ENCODE results near the gene UQCR11. TPM values are rescaled to one million over a fixed set of nuclear protein-coding genes. Genes with fewer than 3 reads are reported as not detected.
A peak's percentile ranks its signal among the peaks of the same experiment; 100 is the strongest.

UQCR11 gene
- total RNA-seq, 2 donors from 2014 or later = 32.7 to 51.9 TPM

DNA sequence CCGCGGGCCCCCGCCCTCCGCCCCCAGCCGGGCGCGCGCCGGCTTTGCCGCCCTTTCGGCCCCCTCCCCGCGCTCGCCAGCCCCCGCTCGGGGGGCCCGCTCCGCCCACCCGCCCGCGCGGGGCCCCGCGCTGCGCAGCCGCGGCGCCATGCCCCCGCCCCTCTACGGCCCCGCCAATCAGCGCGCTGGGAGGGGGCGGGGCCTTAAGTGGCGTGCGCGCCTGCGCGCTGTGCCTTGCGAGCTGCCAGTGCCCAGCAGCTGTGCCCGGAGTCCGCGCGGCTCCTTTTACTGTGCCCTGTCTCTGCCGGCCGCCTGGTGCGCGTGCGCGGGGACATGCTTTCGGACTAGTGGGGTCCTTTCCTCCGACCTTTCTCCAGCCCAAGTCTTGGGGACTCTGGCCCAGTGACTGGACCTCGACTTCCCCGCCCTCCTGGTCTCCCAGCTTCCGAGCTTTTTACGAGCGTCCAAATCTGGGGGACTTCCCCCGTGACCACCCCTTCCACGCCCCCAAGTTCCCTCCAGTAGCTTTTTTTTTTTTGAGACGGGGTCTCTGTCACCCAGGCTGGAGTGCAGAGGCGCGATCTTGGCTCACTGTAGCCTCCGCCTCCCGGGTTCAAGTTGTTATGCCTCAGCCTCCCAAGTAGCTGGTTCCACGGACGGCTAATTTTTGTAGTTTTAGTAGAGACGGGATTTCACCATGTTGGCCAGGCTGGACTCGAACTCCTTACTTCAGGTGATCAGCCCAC lies 12.3 kb downstream of the UQCR11 start, which contains the start of gene MBD3:
Gene MBD3 (minus strand): TSS at position 111 of the 746 bp plus-strand sequence. CDS start 234 bp downstream, outside the sequence.
- Histone ChIP-seq H3K27me3 (replicated peaks; ENCODE audit: insufficient read depth) (no peaks in the 10 kb centered on the region), H3K36me3 (peaks cover 25% of the 10 kb centered on the region), H3K4me1 (ENCODE audit: control insufficient read depth in 1 of 2, low read depth in 2 of 2) (peaks cover 10 to 26% of the 10 kb centered on the region in 2 donors), H3K4me3 (peak within 1 kb of the TSS; percentile 85), H3K27ac (peak within 1 kb of the TSS; percentile 74 to 76), H3K9me3 (no peaks in the 10 kb centered on the region)
- peak; percentile 75 for DNase-seq (ENCODE audit: low spot score)
- peak; percentile 97 for ATAC-seq (ENCODE audit: insufficient number of reproducible peaks, low FRiP score, low read depth)
- TF ChIP-seq, protein P1, sequence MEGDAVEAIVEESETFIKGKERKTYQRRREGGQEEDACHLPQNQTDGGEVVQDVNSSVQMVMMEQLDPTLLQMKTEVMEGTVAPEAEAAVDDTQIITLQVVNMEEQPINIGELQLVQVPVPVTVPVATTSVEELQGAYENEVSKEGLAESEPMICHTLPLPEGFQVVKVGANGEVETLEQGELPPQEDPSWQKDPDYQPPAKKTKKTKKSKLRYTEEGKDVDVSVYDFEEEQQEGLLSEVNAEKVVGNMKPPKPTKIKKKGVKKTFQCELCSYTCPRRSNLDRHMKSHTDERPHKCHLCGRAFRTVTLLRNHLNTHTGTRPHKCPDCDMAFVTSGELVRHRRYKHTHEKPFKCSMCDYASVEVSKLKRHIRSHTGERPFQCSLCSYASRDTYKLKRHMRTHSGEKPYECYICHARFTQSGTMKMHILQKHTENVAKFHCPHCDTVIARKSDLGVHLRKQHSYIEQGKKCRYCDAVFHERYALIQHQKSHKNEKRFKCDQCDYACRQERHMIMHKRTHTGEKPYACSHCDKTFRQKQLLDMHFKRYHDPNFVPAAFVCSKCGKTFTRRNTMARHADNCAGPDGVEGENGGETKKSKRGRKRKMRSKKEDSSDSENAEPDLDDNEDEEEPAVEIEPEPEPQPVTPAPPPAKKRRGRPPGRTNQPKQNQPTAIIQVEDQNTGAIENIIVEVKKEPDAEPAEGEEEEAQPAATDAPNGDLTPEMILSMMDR (IDR thresholded peaks at IDR 0.05) = no peak

DNA sequence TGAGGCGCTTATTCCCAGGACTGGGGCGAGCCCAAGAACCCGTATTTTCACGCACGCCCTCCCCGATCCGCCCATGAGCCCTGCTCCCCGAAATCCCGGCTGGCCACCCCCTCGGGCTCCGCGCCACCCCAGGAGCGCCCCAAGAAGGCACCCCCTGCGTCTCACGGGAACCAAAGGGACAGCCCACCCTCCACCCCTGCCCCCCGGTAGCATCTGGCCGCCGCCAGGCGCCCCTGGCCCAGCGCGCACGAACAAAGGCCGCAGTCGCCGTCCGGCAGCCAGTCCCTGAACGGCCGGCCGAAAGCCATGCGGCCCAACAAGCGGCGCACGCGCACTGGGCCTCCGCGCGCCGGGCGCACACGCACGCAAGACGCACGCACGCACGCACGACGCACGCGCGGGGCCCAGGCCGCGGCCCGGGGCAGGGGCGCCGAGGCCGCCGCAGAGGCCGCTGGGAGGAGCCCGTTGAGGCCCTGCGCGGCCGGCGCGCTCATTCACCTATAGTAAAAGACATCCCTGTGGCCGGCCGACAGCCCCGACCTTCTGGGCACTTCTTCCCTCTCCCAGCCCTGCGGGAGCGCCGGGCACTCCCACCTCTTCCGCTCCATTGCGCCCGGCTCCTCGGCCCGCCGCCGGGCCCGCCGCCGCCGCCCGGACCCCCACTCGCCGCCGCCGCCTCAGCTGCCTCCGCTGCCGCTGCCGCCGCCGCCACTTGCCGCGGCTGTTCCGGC lies 13.1 kb downstream of the UQCR11 start:
- H3K27ac ChIP-seq = peak overlapping the region; percentile 74 to 76
- ATAC-seq (ENCODE audit: insufficient number of reproducible peaks, low FRiP score, low read depth) = peak; percentile 60
- H3K27me3 ChIP-seq (replicated peaks; ENCODE audit: insufficient read depth) = no peaks in the 10 kb centered on the region
- peak; percentile 19 for DNase-seq (ENCODE audit: low spot score)
- peaks cover 18% of the 10 kb centered on the region for H3K36me3 ChIP-seq
- H3K4me1 ChIP-seq (ENCODE audit: control insufficient read depth in 1 of 2, low read depth in 2 of 2) = peaks cover 10 to 26% of the 10 kb centered on the region in 2 donors
- TF ChIP-seq, protein P1 (IDR thresholded peaks at IDR 0.05) = no peak
- peak overlapping the region; percentile 85 for H3K4me3 ChIP-seq
- no peaks in the 10 kb centered on the region for H3K9me3 ChIP-seq

DNA sequence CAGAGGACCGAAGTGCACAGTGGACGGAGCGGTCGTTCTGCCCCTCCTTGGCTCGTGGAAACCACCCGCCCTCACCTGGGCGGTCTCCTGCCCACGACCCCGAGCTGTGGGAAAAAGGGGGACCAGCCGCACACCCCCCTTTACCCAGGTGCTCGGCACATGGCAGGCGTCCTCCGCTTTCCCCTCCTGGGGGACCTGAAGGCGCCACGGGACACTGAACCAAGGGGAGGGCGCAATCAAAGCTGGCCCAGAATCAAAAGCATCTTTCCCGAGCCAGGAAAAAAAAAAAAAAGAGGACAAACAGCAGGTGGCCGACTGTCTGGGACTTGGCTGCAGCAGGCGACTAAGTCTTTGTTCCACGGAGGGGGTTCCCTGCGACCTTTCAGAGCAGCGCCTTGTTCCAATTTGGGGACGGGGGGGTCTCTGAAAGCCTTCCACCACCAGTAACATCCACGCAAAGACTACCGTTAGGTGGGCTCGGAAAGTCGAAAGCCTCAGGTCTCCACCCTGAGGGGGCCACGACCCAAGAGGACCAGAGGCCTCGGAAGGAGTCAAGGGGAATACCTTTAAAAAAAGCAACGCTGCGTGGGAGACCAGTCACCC lies 13.7 kb downstream of the UQCR11 start:
- H3K9me3 ChIP-seq = no peaks in the 10 kb centered on the region
- TF ChIP-seq, protein P1 (IDR thresholded peaks at IDR 0.05) = no peak
- ATAC-seq (ENCODE audit: insufficient number of reproducible peaks, low FRiP score, low read depth) = no peak

DNA sequence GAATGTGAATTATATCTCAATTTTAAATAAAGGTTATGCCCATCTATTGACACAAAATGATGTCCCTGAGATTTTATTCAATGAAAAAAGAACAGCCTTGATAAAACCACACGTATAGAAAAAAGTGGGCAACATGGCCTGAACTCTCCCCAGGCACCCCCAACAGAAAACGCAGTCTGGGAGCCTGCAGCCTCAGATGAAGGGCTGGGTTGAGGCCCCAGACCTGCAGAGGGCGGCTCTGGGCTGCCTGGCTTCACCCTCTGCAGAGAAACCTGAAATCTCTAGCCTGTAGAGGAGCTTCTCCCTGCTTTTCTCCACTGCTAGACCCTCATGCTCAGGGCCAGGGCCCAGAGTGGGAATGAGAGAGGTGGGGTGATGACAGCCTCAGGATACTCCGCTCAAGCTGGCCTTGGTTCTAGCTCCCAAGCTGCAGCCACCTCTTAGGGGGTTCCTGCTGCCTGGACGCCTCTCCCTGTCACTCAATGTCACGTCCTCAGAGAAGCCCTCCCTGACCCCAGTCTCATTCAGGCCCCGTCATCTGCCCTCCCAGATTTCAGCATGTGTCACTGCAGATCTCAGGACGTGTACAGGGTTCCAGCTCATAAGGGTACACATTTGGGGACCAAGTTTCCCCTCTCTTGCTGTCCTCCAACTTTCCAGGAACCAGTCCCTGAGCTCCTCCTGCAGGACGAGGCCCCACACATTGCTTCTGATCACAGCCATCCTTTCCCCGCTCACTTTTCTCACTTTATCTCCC lies 14.4 kb downstream of the UQCR11 start:
- Histone ChIP-seq H3K36me3 (peaks cover 8% of the 10 kb centered on the region), H3K27me3 (replicated peaks; ENCODE audit: insufficient read depth) (no peaks in the 10 kb centered on the region), H3K27ac (no peak overlapping the region), H3K4me1 (ENCODE audit: control insufficient read depth in 1 of 2, low read depth in 2 of 2) (peaks cover 10 to 26% of the 10 kb centered on the region in 2 donors), H3K9me3 (no peaks in the 10 kb centered on the region), H3K4me3 (peak overlapping the region; percentile 85)
- ATAC-seq (ENCODE audit: insufficient number of reproducible peaks, low FRiP score, low read depth) = no peak
- TF ChIP-seq, protein P1 (IDR thresholded peaks at IDR 0.05) = no peak
- DNase-seq (ENCODE audit: low spot score) = no peak

More for the DNA sequence above, 13.7 kb downstream of the UQCR11 start:
- H3K27ac ChIP-seq = peak overlapping the region; percentile 74 to 76
- H3K4me3 ChIP-seq = peak overlapping the region; percentile 85
- peaks cover 10 to 26% of the 10 kb centered on the region in 2 donors for H3K4me1 ChIP-seq (ENCODE audit: control insufficient read depth in 1 of 2, low read depth in 2 of 2)
- H3K36me3 ChIP-seq = peaks cover 13% of the 10 kb centered on the region
- no peak for DNase-seq (ENCODE audit: low spot score)
- no peaks in the 10 kb centered on the region for H3K27me3 ChIP-seq (replicated peaks; ENCODE audit: insufficient read depth)

Data from thoracic aorta (tissue), 2 donors.